B cell (primary cell): ENCODE data around the gene DENND1A.

ENCODE experiments used
- CTCF ChIP-seq: fragments of 200-600 bp; IDR thresholded peaks from one replicate; pipeline ENCODE4 v1.8.0; 2022; ENCODE audit warnings: antibody characterized with exemption, mild to moderate bottlenecking
- EZH2 ChIP-seq: IDR thresholded peaks from 2 replicates; pipeline ENCODE4 v1.6.1; 2012; ENCODE audit warnings: borderline replicate concordance, low read depth, mild to moderate bottlenecking, moderate library complexity, low read length; ENCODE audit not compliant: insufficient read depth, poor library complexity, severe bottlenecking

DNA sequence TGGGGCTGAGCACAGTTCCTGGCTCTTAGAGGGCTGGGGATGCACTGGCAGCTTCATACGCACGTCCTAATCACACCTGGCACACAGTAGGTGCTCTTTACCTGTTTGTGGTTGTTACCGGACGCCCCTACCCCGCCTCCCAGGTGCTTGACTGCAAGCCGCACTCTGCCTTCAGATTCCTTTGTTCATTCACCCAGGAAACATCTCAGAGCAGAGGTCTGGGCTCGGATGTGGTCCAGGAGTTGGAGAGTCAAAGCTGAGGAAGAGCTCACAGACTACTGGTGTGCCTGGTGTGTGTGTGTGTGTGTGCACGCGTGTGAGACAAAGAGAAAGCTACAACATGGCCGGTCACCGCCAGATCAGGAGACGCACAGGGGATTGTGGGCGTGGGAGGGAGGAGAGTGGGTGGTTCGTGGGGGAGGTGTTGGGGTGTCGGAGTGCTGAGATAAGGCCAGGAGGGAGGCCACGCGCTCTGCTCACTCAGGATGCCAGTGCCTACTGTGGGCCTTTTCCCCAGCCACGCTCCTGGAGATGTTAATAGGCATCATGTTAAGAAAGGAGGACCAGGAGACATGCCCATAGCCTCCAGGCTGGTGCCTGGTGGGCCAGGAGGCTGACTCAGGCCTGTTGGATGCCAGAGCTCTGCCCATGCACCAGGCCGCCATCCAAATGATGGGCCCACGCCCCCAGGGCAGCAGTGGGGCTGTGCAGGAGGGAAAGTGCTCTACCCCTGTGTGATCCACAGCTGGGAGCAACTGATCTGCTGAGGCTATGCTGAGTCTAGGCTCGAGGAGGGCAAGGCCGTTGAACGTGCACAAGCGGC is 534.0 kb downstream of the DENND1A start:
- TF ChIP-seq CTCF = no peak
- TF ChIP-seq EZH2 = no peak
